ENCODE measurements around the gene DUSP1. TPM values are rescaled to one million over a fixed set of nuclear protein-coding genes. Genes with fewer than 3 reads are reported as not detected.
A peak's percentile ranks its signal among the peaks of the same experiment; 100 is the strongest.

DUSP1 gene
- total and polyA plus RNA-seq, 2 of the 13 experiments (the other 11 are each of a cell fraction or from before 2014, with no cell fraction given) = 27.1 to 55.5 TPM

DNA sequence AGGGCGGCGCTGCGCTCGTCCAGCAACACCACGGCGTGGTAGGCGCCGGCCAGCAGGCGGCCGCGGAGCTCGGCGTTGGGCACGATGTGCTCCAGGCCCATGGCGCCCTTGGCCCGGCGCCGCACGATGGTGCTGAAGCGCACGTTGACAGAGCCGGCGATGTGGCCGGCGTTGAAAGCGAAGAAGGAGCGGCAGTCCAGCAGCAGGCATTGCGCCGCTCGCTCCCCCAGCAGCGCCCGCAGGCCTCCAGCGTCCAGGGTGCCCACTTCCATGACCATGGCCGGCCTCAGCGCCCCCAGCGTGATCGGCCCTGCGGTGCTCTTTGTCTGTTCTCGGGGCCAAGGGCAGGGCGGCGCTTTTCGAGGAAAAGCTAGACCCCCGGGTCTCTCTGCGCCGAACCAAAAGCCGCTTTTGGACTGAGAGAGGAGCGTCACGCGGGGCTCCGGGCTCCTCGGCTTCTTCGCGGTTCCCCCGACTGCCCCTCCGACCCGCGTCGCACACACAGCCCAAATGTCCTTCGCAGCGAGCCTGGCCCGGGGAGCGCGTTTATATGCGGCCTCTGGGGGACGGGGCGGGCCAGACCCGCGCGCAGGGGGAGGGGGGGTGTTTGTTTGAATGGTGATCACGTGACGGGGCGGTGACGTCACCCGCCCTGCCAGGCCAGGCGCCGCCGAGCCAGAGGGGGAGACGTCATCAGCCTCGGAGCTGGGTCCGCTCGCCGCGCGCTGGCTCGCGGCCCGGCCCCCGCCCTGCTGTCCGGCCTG, at the start of gene DUSP1 (continued):
- TF ChIP-seq RARA (CRISPR knock-in tag; IDR thresholded peaks at IDR 0.05) (peak; percentile 56), RXRA (CRISPR knock-in tag; IDR thresholded peaks at IDR 0.05) (peak; percentile 47; the same call in 1 of the 2 replicates), DMAP1 (CRISPR knock-in tag; IDR thresholded peaks at IDR 0.05) (peak; percentile 44; the same call in 1 of the 2 replicates), CENPT (CRISPR knock-in tag; IDR thresholded peaks at IDR 0.05; ENCODE audit: low read depth) (no peak), SRY (CRISPR knock-in tag; IDR thresholded peaks at IDR 0.05) (peak; percentile 68; the same call in 1 of the 2 replicates), SP1 (IDR thresholded peaks at IDR 0.05) (no peak), SP1 (CRISPR knock-in tag; IDR thresholded peaks at IDR 0.05) (peak; percentile 57), TCF7L2 (IDR thresholded peaks at IDR 0.05; ENCODE audit: low read depth, low read length) (no peak), REXO4 (CRISPR knock-in tag; IDR thresholded peaks at IDR 0.05; ENCODE audit: borderline replicate concordance) (no peak), ZBTB7A (CRISPR knock-in tag; IDR thresholded peaks at IDR 0.05) (no peak), RAD51 (IDR thresholded peaks at IDR 0.05; ENCODE audit: borderline replicate concordance) (peak; percentile 92; the same call in 1 of the 2 replicates), ZNF44 (CRISPR knock-in tag; IDR thresholded peaks at IDR 0.05) (no peak), HMGA1 (CRISPR knock-in tag; conservative IDR thresholded peaks at IDR 0.05) (no peak), ATAD3A (CRISPR knock-in tag; IDR thresholded peaks at IDR 0.05) (no peak), ZNF598 (CRISPR knock-in tag; IDR thresholded peaks at IDR 0.05; ENCODE audit: borderline replicate concordance) (no peak), ZNF891 (CRISPR knock-in tag; IDR thresholded peaks at IDR 0.05) (peak; percentile 44), FOXC1 (CRISPR knock-in tag; IDR thresholded peaks at IDR 0.05; ENCODE audit: borderline replicate concordance) (no peak; the same call in 1 of the 2 replicates), RAD21 (CRISPR knock-in tag; IDR thresholded peaks at IDR 0.05) (peak; percentile 97), BCL6 (CRISPR knock-in tag; IDR thresholded peaks at IDR 0.05) (peak; percentile 59), KLF15 (CRISPR knock-in tag; IDR thresholded peaks at IDR 0.05; ENCODE audit: borderline replicate concordance) (no peak; the same call in 1 of the 2 replicates), MXI1 (IDR thresholded peaks at IDR 0.05; ENCODE audit: borderline replicate concordance, low read depth, low read length) (peak; percentile 43; the same call in 1 of the 3 replicates)
- TF ChIP-seq, protein P1, sequence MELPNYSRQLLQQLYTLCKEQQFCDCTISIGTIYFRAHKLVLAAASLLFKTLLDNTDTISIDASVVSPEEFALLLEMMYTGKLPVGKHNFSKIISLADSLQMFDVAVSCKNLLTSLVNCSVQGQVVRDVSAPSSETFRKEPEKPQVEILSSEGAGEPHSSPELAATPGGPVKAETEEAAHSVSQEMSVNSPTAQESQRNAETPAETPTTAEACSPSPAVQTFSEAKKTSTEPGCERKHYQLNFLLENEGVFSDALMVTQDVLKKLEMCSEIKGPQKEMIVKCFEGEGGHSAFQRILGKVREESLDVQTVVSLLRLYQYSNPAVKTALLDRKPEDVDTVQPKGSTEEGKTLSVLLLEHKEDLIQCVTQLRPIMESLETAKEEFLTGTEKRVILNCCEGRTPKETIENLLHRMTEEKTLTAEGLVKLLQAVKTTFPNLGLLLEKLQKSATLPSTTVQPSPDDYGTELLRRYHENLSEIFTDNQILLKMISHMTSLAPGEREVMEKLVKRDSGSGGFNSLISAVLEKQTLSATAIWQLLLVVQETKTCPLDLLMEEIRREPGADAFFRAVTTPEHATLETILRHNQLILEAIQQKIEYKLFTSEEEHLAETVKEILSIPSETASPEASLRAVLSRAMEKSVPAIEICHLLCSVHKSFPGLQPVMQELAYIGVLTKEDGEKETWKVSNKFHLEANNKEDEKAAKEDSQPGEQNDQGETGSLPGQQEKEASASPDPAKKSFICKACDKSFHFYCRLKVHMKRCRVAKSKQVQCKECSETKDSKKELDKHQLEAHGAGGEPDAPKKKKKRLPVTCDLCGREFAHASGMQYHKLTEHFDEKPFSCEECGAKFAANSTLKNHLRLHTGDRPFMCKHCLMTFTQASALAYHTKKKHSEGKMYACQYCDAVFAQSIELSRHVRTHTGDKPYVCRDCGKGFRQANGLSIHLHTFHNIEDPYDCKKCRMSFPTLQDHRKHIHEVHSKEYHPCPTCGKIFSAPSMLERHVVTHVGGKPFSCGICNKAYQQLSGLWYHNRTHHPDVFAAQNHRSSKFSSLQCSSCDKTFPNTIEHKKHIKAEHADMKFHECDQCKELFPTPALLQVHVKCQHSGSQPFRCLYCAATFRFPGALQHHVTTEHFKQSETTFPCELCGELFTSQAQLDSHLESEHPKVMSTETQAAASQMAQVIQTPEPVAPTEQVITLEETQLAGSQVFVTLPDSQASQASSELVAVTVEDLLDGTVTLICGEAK (IDR thresholded peaks at IDR 0.05) = no peak
- TF ChIP-seq, protein P1 (CRISPR knock-in tag; IDR thresholded peaks at IDR 0.05) = no peak; the same call in 1 of the 2 replicates
- TF ChIP-seq, protein P2, sequence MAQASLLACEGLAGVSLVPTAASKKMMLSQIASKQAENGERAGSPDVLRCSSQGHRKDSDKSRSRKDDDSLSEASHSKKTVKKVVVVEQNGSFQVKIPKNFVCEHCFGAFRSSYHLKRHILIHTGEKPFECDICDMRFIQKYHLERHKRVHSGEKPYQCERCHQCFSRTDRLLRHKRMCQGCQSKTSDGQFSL (CRISPR knock-in tag; IDR thresholded peaks at IDR 0.05) = no peak; the same call in 1 of the 2 replicates
